HG02798 (cell line): ENCODE data around the gene LRRC74B.

Experiments
- ATAC-seq: cut with Tn5 transposase; IDR thresholded peaks from one replicate; pipeline ENCODE4 v1.9.1; 2021; ENCODE audit warnings: mild to moderate bottlenecking; ENCODE audit not compliant: unreplicated experiment, poor library complexity

LRRC74B gene

DNA sequence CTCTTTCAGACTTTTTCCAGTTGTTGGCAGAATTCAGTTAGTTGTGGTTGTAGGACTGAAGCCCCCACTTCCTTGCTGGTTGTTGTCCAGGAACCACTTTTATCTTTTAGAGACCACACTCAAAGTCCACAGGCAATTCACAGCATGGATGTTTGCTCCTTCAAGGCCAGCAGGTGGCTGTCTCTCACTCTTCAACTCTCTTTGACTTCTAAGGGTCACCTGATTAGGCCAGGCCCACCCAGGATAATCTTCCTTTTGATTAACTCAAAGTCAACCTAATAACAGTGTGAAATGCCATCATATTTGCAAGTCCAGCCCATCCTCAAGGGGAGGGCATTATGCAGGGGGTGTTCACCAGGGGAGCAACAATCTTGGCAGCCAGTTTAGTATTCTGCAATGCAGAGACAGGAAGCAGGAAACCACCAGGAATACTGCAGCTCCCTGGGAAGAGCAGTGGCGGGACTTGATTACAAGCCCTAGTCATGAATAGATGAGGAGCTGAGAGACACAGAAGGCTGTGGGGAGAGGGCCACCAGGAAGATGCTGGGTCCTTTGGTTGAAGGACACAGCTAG is 52.4 kb downstream of the LRRC74B start:
- ATAC-seq = no peak

DNA sequence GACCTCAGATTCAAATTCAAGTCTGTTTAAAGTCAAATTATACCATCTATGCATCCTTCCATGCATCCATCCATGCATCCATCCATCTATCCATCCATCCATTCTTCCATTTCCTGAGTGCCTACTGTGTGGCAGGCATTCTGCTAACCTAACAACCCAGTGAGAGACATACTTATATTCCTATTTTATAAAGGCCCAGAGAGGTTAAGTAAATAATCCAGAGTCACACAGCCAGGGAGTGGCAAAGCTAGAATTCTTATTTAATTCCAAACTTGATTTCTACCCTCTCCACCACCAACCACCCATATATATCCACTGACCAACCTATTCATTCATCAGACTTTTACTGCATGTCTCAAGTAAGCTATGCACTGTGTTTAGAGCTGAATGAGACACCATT is 53.8 kb downstream of the LRRC74B start:
- no peak for ATAC-seq

- ATAC-seq = no peak
Measured at GRCh38 chr22:21100149-21101032, 54.6 kb downstream of the LRRC74B start.

DNA sequence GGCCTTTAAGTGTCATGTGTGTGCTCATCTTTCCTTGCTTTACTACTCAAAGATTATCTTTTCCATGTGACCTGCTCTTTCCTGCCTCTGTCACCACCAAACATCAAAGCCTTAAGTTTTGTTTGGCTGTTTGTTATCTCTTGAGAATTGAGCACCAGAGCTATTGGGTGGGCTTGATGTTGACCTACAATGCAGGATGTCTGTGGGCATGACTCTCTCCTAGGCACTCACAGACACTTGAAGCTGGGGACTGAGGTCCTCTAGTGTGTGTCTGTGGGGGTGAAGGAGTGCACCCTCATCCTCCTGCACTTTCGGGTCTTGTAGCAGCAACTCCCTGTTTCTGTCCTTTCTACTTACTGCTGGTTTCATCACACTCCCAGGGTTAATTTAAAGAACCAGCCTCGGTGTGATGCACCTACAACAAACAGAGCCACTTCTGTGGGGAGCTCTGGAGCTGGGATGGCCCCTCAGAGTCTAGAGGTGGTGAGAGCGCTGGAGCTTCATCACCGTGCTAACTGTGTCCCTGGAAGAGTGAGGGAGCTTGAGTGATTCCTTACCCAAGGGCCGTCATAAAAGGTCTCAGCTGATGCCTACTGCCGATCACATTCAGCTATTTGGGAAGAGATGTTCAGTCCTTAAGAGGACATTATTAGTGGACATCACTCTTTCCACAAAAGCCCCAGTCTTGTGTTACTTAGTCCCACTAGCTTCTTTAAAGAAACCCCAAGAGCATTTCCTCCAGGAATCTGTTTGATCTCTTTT is 56.3 kb downstream of the LRRC74B start:
- no peak for ATAC-seq

GRCh38 chr22:21102659-21103267 is 57.0 kb downstream of the LRRC74B start:
- ATAC-seq = peak; percentile 57

DNA sequence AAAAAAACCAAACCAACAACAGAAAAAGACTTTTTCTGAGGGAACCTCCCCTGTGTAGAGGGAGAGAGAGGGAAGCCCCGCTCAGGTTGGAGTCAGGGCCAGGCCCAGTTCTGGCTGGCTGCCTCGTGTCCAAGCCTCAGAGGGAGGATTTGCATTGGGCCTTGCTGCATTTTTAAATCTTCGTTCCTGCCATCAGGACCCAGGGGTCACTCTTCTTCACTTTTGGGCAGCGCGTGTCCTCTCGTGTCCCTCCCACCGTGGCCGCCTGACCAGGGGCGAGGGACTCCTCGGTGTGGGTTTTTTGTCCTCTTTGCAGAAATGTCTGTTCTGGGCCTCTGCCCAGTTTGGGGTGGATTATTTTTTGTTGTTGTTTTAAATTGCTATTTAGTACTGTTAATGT is 57.9 kb downstream of the LRRC74B start:
- ATAC-seq = no peak

- ATAC-seq = no peak
Measured at GRCh38 chr22:21104126-21104691, 58.5 kb downstream of the LRRC74B start.

GRCh38 chr22:21105294-21105693 is 59.5 kb downstream of the LRRC74B start:
- no peak for ATAC-seq

GRCh38 chr22:21106000-21106399 is 60.3 kb downstream of the LRRC74B start:
- no peak for ATAC-seq

GRCh38 chr22:21108379-21109115 is 62.8 kb downstream of the LRRC74B start:
- ATAC-seq = no peak
